GM12872 (cell line): Measurements from ENCODE around the gene DCTN2.

Experiments used
- CTCF ChIP-seq: IDR thresholded peaks from 3 replicates; pipeline ENCODE4 v1.5.1; 2011; ENCODE audit warnings: low read depth, mild to moderate bottlenecking, low read length, moderate library complexity; ENCODE audit not compliant: insufficient read depth

DCTN2 gene

GRCh38 chr12:57545809-57546437, 1.1 kb downstream of the DCTN2 start:
- no peak for TF ChIP-seq CTCF

GRCh38 chr12:57543581-57543980, 3.4 kb downstream of the DCTN2 start:
- no peak for TF ChIP-seq CTCF

GRCh38 chr12:57541717-57542116, 5.3 kb downstream of the DCTN2 start:
- no peak for TF ChIP-seq CTCF

- no peak for TF ChIP-seq CTCF
Observed at GRCh38 chr12:57541001-57541400, 6.0 kb downstream of the DCTN2 start.

GRCh38 chr12:57539134-57539768, 7.7 kb downstream of the DCTN2 start:
- TF ChIP-seq CTCF: no peak

- no peak for TF ChIP-seq CTCF
Observed at GRCh38 chr12:57536597-57536942, 10.4 kb downstream of the DCTN2 start.

GRCh38 chr12:57535764-57536596, 11.0 kb downstream of the DCTN2 start:
- TF ChIP-seq CTCF: no peak
